GM21528 (cell line): Measurements from ENCODE around the gene RPUSD4.

Experiments used
- ATAC-seq: cut with Tn5 transposase; IDR thresholded peaks from one replicate; pipeline ENCODE4 v1.9.1; 2021; ENCODE audit warnings: mild to moderate bottlenecking, moderate library complexity; ENCODE audit not compliant: unreplicated experiment, low FRiP score

RPUSD4 gene

DNA sequence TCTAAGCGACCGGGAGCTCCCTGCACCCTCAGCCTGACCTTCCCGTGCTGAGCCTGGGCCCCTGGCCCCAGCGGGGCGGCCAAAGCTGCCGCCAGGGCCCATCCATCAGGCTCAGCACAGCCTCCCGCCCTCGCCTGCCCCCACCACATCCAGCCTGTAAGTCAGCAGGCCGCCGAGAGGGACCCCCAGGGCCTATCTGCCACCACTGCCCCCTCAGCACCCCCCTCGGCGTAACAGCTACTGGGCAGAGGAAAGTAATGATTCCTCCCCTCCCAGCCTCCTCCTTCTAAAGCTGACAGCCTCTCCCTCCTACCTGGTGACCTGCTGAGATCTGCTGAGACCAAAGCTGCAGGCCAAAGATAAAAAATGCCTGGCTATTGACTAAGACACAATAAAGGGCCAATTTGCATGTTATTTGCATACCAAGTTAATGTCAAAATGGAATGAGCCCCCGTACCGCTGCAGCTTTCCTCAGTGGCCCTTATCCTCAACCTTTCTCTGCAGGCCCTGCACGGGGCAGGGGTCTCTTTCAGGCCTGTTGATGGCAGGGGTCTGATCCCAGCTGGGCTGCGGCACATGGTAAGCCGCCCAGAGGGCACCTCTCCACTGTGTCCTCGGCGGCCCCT is 51.6 kb downstream of the RPUSD4 start:
- no peak for ATAC-seq

DNA sequence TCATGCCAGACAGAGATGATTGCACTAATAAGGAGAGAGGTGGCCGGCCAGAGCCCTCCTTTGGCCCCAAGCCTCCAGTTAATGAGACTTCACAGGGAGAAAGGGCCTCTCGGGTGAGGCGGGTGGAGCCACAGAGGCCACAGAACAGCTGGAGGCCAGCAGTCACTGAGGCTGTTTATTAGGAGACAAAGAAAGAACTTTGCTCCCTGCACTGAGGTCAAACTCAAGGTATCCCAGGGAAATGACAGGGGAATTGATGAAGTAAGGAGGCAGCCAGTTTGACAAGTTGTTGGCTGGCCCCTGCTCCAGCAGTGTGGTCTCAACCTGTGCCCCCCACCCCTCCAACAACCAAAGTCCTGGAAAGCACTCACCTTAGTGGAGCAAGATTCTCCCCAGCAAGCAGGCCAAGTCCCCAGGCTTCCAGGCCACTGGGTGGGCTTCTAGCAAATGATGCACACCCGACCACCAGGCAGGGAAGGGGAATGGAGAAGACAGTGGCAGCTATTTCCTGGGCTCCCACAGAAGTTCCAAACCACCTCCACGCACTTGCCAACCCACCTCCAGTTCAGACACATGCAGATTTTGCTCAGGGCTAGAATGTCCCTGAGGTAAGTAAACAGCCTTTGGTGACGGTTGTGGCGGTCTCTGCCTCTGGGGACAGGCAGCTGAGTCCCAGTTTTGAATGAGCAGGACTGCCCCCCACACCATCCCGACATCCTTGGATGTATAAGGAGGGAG is 53.2 kb downstream of the RPUSD4 start:
- ATAC-seq: no peak

DNA sequence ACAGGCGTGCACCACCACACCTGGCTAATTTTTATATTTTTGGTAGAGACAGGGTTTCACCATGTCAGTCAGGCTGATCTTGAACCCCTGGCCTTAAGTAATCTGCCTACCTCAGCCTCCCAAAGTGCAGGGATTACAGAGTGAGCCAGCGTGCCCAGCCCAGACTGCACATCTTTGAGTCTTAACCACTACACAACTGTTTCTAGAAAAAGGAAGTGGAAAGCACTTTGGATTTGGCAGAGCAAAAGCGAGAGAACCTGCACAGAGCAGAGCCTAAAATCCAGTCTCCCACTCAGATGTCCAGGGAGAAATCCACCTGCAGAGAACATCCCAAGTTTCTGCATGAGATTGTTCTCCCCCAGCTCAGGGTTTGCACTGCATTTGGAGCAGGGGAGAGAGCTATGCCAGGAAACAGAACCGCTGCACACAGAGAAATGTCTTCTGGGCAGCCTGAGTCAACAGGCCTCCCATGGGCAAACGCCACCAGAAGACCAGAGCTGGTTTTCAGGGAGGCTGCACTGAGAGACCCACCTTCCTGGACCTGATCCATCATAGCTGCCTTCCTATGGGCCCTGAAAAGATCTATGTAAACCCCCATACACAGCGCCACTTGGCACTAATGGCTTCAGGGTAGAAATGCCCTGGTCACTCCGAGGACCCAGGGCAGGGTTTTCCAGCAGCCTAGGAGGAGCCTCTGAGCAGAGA is 54.0 kb downstream of the RPUSD4 start:
- no peak for ATAC-seq

DNA sequence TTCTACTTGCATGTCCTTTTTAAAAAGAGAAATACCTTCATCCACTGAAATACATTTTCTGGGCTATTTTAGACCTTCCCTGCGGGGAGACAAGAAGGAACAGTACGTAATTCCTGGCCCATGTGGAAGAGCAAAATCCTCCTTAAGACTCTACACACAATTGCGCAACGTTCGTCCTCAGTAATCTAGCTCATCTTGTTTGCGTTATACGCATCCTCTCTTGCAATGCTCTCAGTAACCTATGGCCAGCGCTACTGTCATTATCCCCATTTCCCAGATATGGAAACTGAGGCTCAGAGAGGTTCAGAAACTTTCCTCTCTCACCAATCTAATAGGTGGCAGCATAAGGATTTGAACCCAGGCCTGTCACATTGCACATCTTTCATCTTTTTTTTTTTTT is 54.6 kb downstream of the RPUSD4 start:
- no peak for ATAC-seq

DNA sequence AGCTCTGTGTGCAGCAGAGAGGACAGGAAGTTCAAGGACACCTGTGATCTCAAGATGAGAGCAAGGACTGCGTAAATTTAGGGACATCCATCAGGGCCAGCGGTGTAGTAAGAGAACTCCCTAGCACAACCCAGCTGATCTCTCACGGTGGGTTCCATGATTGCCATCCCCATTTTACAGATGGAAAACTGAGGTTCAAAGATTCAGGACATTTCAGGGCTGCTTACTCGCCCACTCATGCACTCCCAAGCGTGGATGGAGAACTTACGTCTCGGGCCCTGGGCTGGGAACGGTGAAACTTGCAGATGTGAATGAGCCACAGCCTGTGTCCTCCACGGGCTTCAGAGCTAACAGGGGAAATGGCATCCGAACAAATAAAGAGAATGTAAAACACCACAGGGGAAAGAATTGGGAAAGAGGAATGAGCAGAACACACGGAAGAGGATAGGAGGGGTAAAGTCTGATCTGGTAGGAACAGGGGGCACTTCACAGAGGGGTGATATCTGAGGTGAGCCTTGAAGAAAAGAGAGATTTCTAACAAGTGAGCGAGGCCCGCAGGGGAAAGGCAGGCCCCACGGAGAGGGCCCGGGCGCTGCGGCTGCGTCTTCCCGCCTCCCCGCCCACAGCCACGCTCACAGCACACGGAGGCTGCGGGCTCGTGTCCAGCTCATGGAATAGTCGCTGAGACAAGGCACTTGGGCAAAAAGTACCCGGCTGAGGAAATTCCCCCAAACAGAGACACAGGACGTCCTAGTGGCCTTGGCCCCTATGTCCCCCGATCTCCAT is 55.9 kb downstream of the RPUSD4 start:
- ATAC-seq: no peak

DNA sequence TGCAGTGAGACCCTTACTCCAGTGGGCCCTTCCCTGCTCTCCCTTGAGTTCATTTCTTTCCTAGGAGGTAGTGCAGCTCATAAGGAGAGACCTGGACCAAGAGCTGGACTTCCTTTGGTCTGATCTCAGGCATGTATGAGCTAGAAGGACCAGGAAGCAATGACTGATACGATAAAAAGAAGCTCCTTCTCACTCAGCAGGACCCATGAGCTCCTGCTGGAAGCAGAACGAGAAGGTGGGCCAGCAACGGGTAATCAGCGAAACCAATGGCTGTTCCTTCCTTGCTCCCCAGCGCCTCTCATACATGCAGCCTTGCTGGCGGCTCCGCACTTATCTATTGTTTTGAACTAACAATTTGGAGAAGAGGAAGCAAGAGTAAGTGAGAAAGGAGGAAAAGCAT is 56.8 kb downstream of the RPUSD4 start:
- no peak for ATAC-seq

DNA sequence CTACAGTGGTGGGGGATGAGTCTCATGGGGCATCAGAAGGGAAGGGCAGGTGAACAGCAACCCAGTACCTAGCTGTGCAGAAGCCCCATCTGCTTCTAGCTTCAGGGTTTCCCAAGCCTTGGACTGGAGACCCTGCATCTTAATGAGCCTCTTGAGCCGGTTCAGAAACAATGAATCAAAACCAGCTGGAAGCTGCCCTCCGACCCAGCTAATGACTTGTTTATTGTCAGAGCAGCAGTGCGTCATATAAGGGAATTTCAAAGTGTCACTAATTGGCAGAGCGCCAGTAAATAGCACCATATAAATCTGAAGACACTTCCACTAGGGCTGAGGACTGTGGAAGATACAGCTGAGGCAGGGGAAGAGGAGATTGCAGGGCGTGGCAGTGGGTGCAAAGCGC is 57.5 kb downstream of the RPUSD4 start:
- no peak for ATAC-seq

DNA sequence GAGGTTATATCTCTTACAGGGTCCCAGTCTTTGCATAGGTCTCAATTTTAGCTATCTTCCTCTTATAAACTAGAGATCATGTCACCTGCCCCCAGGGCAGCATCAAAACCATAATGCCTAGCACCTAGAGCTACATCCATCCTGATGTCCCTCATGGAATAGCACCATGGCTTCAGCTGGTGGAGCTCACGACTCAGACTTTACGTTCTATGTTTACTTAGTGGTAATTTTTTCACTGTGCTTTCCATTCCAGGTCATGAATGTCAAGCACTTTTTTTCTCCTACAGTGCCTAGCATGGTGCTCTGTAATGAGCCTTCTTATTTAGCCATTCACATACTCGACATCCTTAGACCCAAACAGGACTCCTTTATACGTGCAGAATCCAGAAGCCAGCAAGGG is 58.4 kb downstream of the RPUSD4 start:
- no peak for ATAC-seq

DNA sequence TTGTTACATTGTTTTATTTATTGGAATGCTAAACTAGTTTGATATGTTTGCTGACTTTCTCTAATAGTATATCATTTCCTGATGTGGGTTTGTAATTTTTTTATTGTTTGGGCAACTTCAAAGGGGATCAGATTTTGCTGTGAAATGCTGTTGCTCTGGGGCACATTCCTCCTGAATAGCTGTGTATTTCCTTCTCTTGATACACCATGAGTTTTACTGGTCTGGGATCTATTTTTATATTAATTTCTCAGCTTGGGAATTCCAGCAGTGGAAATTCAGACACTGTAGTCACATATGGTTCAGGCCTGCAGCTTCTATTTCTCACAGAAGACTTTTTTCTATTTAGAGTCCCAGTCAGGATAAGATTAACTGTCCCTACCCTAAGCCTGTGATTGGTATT is 58.9 kb downstream of the RPUSD4 start:
- no peak for ATAC-seq

DNA sequence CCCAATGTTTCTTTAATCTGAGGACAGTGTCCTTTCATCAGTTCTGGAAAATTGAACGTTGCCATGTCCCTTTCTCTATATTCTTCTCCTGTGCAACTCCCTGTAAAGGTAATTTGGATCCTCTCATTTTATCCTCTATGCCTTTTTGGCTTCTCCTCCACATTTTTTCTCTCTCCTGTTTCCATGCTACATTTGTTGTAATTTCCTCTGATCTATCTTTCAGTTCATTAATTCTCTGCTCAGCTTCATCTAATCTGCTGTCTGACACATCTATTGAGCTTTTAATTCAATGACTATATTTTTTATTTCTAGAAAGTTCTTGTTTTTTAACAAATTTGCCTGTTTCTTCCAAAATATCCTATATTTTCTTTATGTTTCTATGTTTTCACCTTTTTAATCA is 59.3 kb downstream of the RPUSD4 start:
- no peak for ATAC-seq
